K562 (cell line): Measurements from ENCODE around the gene SRPX. TPM values are rescaled to one million over a fixed set of nuclear protein-coding genes. Genes with fewer than 3 reads are reported as not detected.

Source experiments
- ATAC-seq: fragments of 200-7000 bp; cut with Tn5 transposase; 3 replicates; pipeline ENCODE4 v1.9.1; 2020; ENCODE audit warnings: moderate library complexity
- BruUV-seq: library from RNA; stranded (reverse); fragments of 400-500 nt; replicated peaks from 2 replicates; lab custom pipeline; 2021; lab: Mats Ljungman, UMichigan
- CTCF ChIA-PET: fragments of 300-600 bp; formaldehyde crosslinking; extraction: SDS; loops from one replicate; lab custom pipeline; 2021; ENCODE audit warnings: low intra/inter-chr PET ratio; lab: Yijun Ruan, JAX
- POLR2A ChIA-PET: fragments of 300-600, 350-650 bp; sonication (Branson Sonifier 250); formaldehyde crosslinking; extraction: SDS; loops from one replicate; lab custom pipeline; 2021; ENCODE audit warnings: antibody characterized with exemption, inconsistent platforms; lab: Yijun Ruan, JAX
- DNase-seq, 4 experiments: peaks; one replicate each; pipeline versions ENCODE4 v3.0.0 to v3.0.0-alpha.2; 2011 to 2018; ENCODE audit warnings: low spot score in 3 of 4, mixed read lengths in 3 of 4; ENCODE audit errors: extremely low read depth in 1 of 4
- FAIRE-seq: peaks from 2 replicates; lab custom pipeline; 2011; peaks lifted over from hg19 to GRCh38; lab: Jason Lieb, UNC
- H2AFZ ChIP-seq: 2 replicates; pipeline ENCODE4 v1.6.0; 2011; ENCODE audit warnings: low read depth, low read length, control low read depth, inconsistent platforms
- H3K27ac ChIP-seq: fragments of 200-600 bp; 3 replicates; pipeline ENCODE4 v1.8.0; 2011; ENCODE audit warnings: low read depth, mild to moderate bottlenecking, control low read depth, inconsistent platforms, low read length, moderate library complexity, mixed read lengths; ENCODE audit errors: extremely low read depth
- H3K27me3 ChIP-seq, 2 experiments: fragments of 300-600 bp in 1 of 2; 2 replicates in 1 of 2; 3 replicates in 1 of 2; pipeline versions ENCODE4 v1.6.0 to v1.8.0; 2011; ENCODE audit warnings: inconsistent platforms in 2 of 2, low read length in 2 of 2, mild to moderate bottlenecking in 1 of 2, mixed read lengths in 1 of 2, moderate library complexity in 1 of 2; ENCODE audit not compliant: control insufficient read depth in 2 of 2, insufficient read depth in 2 of 2
- H3K36me3 ChIP-seq: fragments of 300-600 bp; 3 replicates; pipeline ENCODE4 v1.8.0; 2011; ENCODE audit warnings: mild to moderate bottlenecking, low read length, inconsistent platforms; ENCODE audit not compliant: control insufficient read depth, insufficient read depth
- H3K4me1 ChIP-seq, 2 experiments: fragments of 200-600 bp in 1 of 2; replicated peaks in 1 of 2; 2 replicates in 1 of 2; 3 replicates in 1 of 2; pipeline versions ENCODE4 v1.5.1 to v1.8.0; 2011; ENCODE audit warnings: inconsistent platforms in 2 of 2, low read length in 2 of 2, mild to moderate bottlenecking in 1 of 2, mixed read lengths in 1 of 2, moderate library complexity in 1 of 2; ENCODE audit not compliant: control insufficient read depth in 2 of 2, insufficient read depth in 2 of 2
- H3K4me2 ChIP-seq: 2 replicates; pipeline ENCODE4 v1.6.1; 2011; ENCODE audit warnings: low read length, control low read depth, inconsistent platforms, mixed read lengths; ENCODE audit not compliant: insufficient read depth
- H3K4me3 ChIP-seq: fragments of 200-600 bp; sonication (generic), shearing (Covaris generic); 2 replicates; pipeline ENCODE4 v1.5.1; 2016; ENCODE audit warnings: control low read depth, inconsistent platforms
- H3K79me2 ChIP-seq: fragments of 200-600 bp; 3 replicates; pipeline ENCODE4 v1.8.0; 2011; ENCODE audit warnings: low read length, inconsistent platforms; ENCODE audit not compliant: control insufficient read depth, insufficient read depth
- H3K9ac ChIP-seq, 2 experiments: 2 replicates each; pipeline versions ENCODE4 v1.6.0 to v1.6.1; 2011; ENCODE audit warnings: low read depth in 2 of 2, low read length in 2 of 2, control low read depth in 1 of 2, inconsistent platforms in 1 of 2, mild to moderate bottlenecking in 1 of 2, mixed read lengths in 1 of 2; ENCODE audit not compliant: insufficient read depth in 1 of 2
- H3K9me1 ChIP-seq: one replicate; pipeline ENCODE4 v1.6.0; 2011; ENCODE audit warnings: inconsistent platforms, mild to moderate bottlenecking, low read length, moderate library complexity; ENCODE audit not compliant: control insufficient read depth, insufficient read depth
- H3K9me3 ChIP-seq: replicated peaks from 2 replicates; pipeline ENCODE4 v1.5.1; 2011; ENCODE audit warnings: low read depth, low read length, inconsistent platforms; ENCODE audit not compliant: control insufficient read depth, insufficient read depth
- H4K20me1 ChIP-seq: replicated peaks from 2 replicates; pipeline ENCODE4 v1.6.1; 2011; ENCODE audit warnings: low read length, inconsistent platforms, mixed read lengths; ENCODE audit not compliant: control insufficient read depth, insufficient read depth
- BRD9 ChIP-seq: fragments of 450-650 bp; IDR thresholded peaks from 2 replicates; pipeline ENCODE4 v1.6.1; 2018; ENCODE audit warnings: low read depth; ENCODE audit not compliant: partially characterized antibody
- CTCF ChIP-seq, 3 experiments: IDR thresholded peaks in 2 of 3; conservative IDR thresholded peaks in 1 of 3; 2 replicates each; pipeline ENCODE4 v1.5.1; 2011 to 2012; ENCODE audit warnings: low read length in 3 of 3, mild to moderate bottlenecking in 3 of 3, control low read depth in 2 of 3, improper control_type of control experiment in 1 of 3, inconsistent platforms in 1 of 3, low read depth in 1 of 3, mixed read lengths in 1 of 3, moderate library complexity in 1 of 3; ENCODE audit not compliant: insufficient read depth in 2 of 3
- ELK3 ChIP-seq: fragments of 450-650 bp; formaldehyde crosslinking; IDR thresholded peaks from 2 replicates; pipeline ENCODE4 v1.4.0; 2020; ENCODE audit warnings: mild to moderate bottlenecking
- KAT2B ChIP-seq: IDR thresholded peaks from one replicate; pipeline ENCODE4 v1.6.1; 2012; ENCODE audit warnings: low read depth, mild to moderate bottlenecking, control low read depth, inconsistent platforms, low read length, moderate library complexity
- MEF2A ChIP-seq: IDR thresholded peaks from 2 replicates; pipeline ENCODE4 v1.6.1; 2011; ENCODE audit warnings: low read depth, mild to moderate bottlenecking, low read length, moderate library complexity; ENCODE audit not compliant: control insufficient read depth
- NR4A1 ChIP-seq, 2 experiments: fragments of 250-450 bp in 1 of 2; fragments of 450-650 bp in 1 of 2; sonication (Bioruptor Pico) in 1 of 2; IDR thresholded peaks; 2 replicates each; pipeline versions ENCODE4 v1.4.0 to v1.6.1; 2016 to 2020; ENCODE audit warnings: mild to moderate bottlenecking in 2 of 2, missing compliant biosample characterization in 1 of 2, missing genetic modification characterization in 1 of 2, moderate library complexity in 1 of 2
- RB1 ChIP-seq: fragments of 450-650 bp; IDR thresholded peaks from 2 replicates; pipeline ENCODE4 v1.6.1; 2017; ENCODE audit warnings: low read depth, mild to moderate bottlenecking
- TFE3 ChIP-seq: fragments of 450-650 bp; formaldehyde crosslinking; IDR thresholded peaks from 2 replicates; pipeline ENCODE4 v1.4.0; 2020; ENCODE audit warnings: mild to moderate bottlenecking, mixed read lengths
- YY1 ChIP-seq, 3 experiments: IDR thresholded peaks; 2 replicates each; pipeline ENCODE4 v1.6.1; 2011; ENCODE audit warnings: low read length in 2 of 3, mild to moderate bottlenecking in 2 of 3, moderate library complexity in 2 of 3, borderline replicate concordance in 1 of 3, control low read depth in 1 of 3, low read depth in 1 of 3; ENCODE audit not compliant: insufficient read depth in 3 of 3, insufficient replicate concordance in 2 of 3, control insufficient read depth in 1 of 3, insufficient read length in 1 of 3; ENCODE audit errors: extremely low read depth in 1 of 3
- ZNF324 ChIP-seq: fragments of 250-450 bp; sonication (Bioruptor Pico); IDR thresholded peaks from 2 replicates; pipeline ENCODE4 v1.4.0; 2020; ENCODE audit warnings: mild to moderate bottlenecking
- ZZZ3 ChIP-seq: fragments of 450-650 bp; IDR thresholded peaks from 2 replicates; pipeline ENCODE4 v1.6.1; 2016; ENCODE audit warnings: antibody characterized with exemption, mild to moderate bottlenecking, moderate library complexity
- in situ Hi-C: fragments of 300-500 bp; cut with MboI; formaldehyde crosslinking; loops from 4 replicates; pipeline ENCODE4 v1.15.0; 2018; ENCODE audit warnings: inconsistent platforms, mixed read lengths
- intact Hi-C: fragments of 100-400 bp; cut with micrococcal nuclease; formaldehyde crosslinking; loops from 2 replicates; pipeline ENCODE4 v1.14.2; 2022
- polyA plus RNA-seq, 8 experiments: library from polyadenylated mRNA; depleted of rRNA in 4 of 8; stranded (reverse) in 5 of 8; unstranded in 3 of 8; fragments of >200 nt; fragmentation: Nextera tagmentation in 2 of 8; fragmentation: Illumina TruSeq in 1 of 8; extraction: Ambion mirVana in 2 of 8; extraction: Trizol in 1 of 8; gene quantifications; 2 replicates each; pipeline versions ENCODE4 v1.2.1 to v1.2.3, GENCODE V29; 2011 to 2014; ENCODE audit warnings: inconsistent platforms in 1 of 8, missing spikeins in 1 of 8
- total RNA-seq, 7 experiments: library from RNA; depleted of rRNA in 6 of 7; stranded (reverse); fragments of >200 nt in 6 of 7; fragmentation: Illumina TruSeq in 2 of 7; extraction: Trizol in 2 of 7; gene quantifications; 2 replicates each; pipeline versions ENCODE4 v1.2.1 to v1.2.3, GENCODE V29; 2011 to 2021; ENCODE audit warnings: low replicate concordance in 1 of 7
- TF ChIP-seq, protein P1 (sequence below): sonication (generic); formaldehyde crosslinking; IDR thresholded peaks from 2 replicates; pipeline ENCODE4 v1.8.0; 2022; ENCODE audit warnings: mild to moderate bottlenecking, low read depth, missing genetic modification reagents

The SRPX gene
- total and polyA plus RNA-seq, 9 of the 15 experiments (the other 6 are each of a cell fraction or from before 2014, with no cell fraction given), result 0.11 to 0.77 (median 0.38) TPM; not detected in 2

GRCh38 chrX:38165023-38165422 is 55.6 kb downstream of the SRPX start (continued):
- no peak for TF ChIP-seq YY1 (IDR thresholded peaks at IDR 0.05; ENCODE audit: borderline replicate concordance in 1 of 3, control insufficient read depth in 1 of 3, extremely low read depth in 1 of 3, insufficient read depth in 3 of 3, insufficient read length in 1 of 3, insufficient replicate concordance in 2 of 3, low read depth in 1 of 3, low read length in 2 of 3)
- TF ChIP-seq MEF2A, result no peak
- TF ChIP-seq ZNF324 (CRISPR knock-in tag), result no peak
- TF ChIP-seq, protein P1, sequence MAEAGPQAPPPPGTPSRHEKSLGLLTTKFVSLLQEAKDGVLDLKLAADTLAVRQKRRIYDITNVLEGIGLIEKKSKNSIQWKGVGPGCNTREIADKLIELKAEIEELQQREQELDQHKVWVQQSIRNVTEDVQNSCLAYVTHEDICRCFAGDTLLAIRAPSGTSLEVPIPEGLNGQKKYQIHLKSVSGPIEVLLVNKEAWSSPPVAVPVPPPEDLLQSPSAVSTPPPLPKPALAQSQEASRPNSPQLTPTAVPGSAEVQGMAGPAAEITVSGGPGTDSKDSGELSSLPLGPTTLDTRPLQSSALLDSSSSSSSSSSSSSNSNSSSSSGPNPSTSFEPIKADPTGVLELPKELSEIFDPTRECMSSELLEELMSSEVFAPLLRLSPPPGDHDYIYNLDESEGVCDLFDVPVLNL (CRISPR knock-in tag), result no peak

- H2AFZ ChIP-seq, result no peak overlapping the region
- DNase-seq (no peak), FAIRE-seq (no peak)
- H3K9me1 ChIP-seq, result no peaks in the 10 kb centered on the region
- H3K4me1 ChIP-seq, result no peaks in the 10 kb centered on the region; a peak in 1 of 5 replicates
- CTCF ChIA-PET, result no interaction called here
- H3K27ac ChIP-seq, result no peak overlapping the region
- H3K9ac ChIP-seq, result no peak overlapping the region
- in situ Hi-C loops, result loop anchor here (25.0 kb wide), 2 partner anchors 426 to 651 kb away; no protein-coding TSS in a partner anchor
- no peak for TF ChIP-seq BRD9
- no peak for TF ChIP-seq TFE3 (CRISPR knock-in tag)
- no peak for TF ChIP-seq ZZZ3
- no peak for TF ChIP-seq ELK3 (CRISPR knock-in tag)
- no peak for TF ChIP-seq CTCF (IDR thresholded peaks at IDR 0.05 in 2 of 3, conservative IDR thresholded peaks at IDR 0.05 in 1 of 3; ENCODE audit: insufficient read depth in 2 of 3, low read depth in 1 of 3, low read length in 3 of 3)
- no peak for TF ChIP-seq NR4A1 (CRISPR knock-in tag; IDR thresholded peaks at IDR 0.05)
- TF ChIP-seq NR4A1 (tag; IDR thresholded peaks at IDR 0.05), result no peak
- no peak for TF ChIP-seq RB1
- TF ChIP-seq KAT2B, result no peak
- TF ChIP-seq, all 486 proteins: peak for 0
- no peaks in the 10 kb centered on the region for H3K27me3 ChIP-seq
- POLR2A ChIA-PET, result interaction anchor here (0.6 kb wide), 2 partner anchors 204 to 275 kb away, joined by 3 read pairs; no protein-coding TSS in a partner anchor
- intact Hi-C loops, result no loop called here
- H3K36me3 ChIP-seq, result no peaks in the 10 kb centered on the region
- no peaks in the 10 kb centered on the region for H3K9me3 ChIP-seq
- H3K4me3 ChIP-seq, result no peak overlapping the region
- no peak overlapping the region for H3K4me2 ChIP-seq
- H4K20me1 ChIP-seq, result no peaks in the 10 kb centered on the region
- BruUV-seq, result no TSS peak
- ATAC-seq, result no peak
- no peaks in the 10 kb centered on the region for H3K79me2 ChIP-seq
These were observed 57.5 kb downstream of the SRPX start for GRCh38 chrX:38163193-38163592.
